HG03097 (cell line): Measurements from ENCODE around the gene PGLYRP1.

Source experiments
- ATAC-seq: cut with Tn5 transposase; IDR thresholded peaks from one replicate; pipeline ENCODE4 v1.9.1; 2021; ENCODE audit not compliant: unreplicated experiment, low FRiP score

PGLYRP1 gene

GRCh38 chr19:46033401-46033800 is 10.5 kb upstream of the PGLYRP1 start:
- no peak for ATAC-seq

- ATAC-seq = no peak
Observed at GRCh38 chr19:46032597-46033025, 9.8 kb upstream of the PGLYRP1 start.

- ATAC-seq = no peak
Observed at GRCh38 chr19:46031781-46032596, 9.1 kb upstream of the PGLYRP1 start.

- no peak for ATAC-seq
Observed at GRCh38 chr19:46030812-46031550, 8.1 kb upstream of the PGLYRP1 start.

- ATAC-seq = no peak
Observed at GRCh38 chr19:46025835-46026234, 3.0 kb upstream of the PGLYRP1 start.

GRCh38 chr19:46023311-46023779 is 492 bp upstream of the PGLYRP1 start:
- ATAC-seq = no peak

- no peak for ATAC-seq
Observed at GRCh38 chr19:46022061-46022430, 807 bp downstream of the PGLYRP1 start.

GRCh38 chr19:46021531-46022041 is 1.3 kb downstream of the PGLYRP1 start:
- no peak for ATAC-seq

GRCh38 chr19:46020819-46021125 is 2.1 kb downstream of the PGLYRP1 start:
- no peak for ATAC-seq

- ATAC-seq = no peak
Observed at GRCh38 chr19:46019270-46019669, 3.6 kb downstream of the PGLYRP1 start.

- no peak for ATAC-seq
Observed at GRCh38 chr19:46018729-46019251, 4.1 kb downstream of the PGLYRP1 start.

- no peak for ATAC-seq
Observed at GRCh38 chr19:46017874-46018675, 4.8 kb downstream of the PGLYRP1 start.

GRCh38 chr19:46017095-46017429 is 5.8 kb downstream of the PGLYRP1 start:
- ATAC-seq = no peak

GRCh38 chr19:46016426-46017094 is 6.3 kb downstream of the PGLYRP1 start:
- ATAC-seq = no peak

GRCh38 chr19:46015687-46016425 is 7.0 kb downstream of the PGLYRP1 start:
- no peak for ATAC-seq

- ATAC-seq = no peak
Observed at GRCh38 chr19:46014941-46015686, 7.7 kb downstream of the PGLYRP1 start.

GRCh38 chr19:46014534-46014933 is 8.3 kb downstream of the PGLYRP1 start:
- no peak for ATAC-seq

- no peak for ATAC-seq
Observed at GRCh38 chr19:46009530-46010510, 13.0 kb downstream of the PGLYRP1 start.
